ENCODE data around the gene CRHR1. TPM values are rescaled to one million over a fixed set of nuclear protein-coding genes. Genes with fewer than 3 reads are reported as not detected.

The CRHR1 gene
- polyA plus RNA-seq, 1 of the 3 experiments (the other 2 are of a cell fraction), result 0.13 TPM

GRCh38 chr17:45755050-45755449, 29.1 kb upstream of the CRHR1 start:
- H3K36me3 ChIP-seq (replicated peaks in 1 of 2; ENCODE audit: control insufficient read depth in 1 of 2, insufficient read depth in 2 of 2, low read length in 1 of 2), result no peaks in the 10 kb centered on the region
- no peaks in the 10 kb centered on the region for H3F3A ChIP-seq (replicated peaks; ENCODE audit: insufficient read depth)
- WGBS (ENCODE audit: low lambda C conversion rate), result 59% methylated on average over 8 of the region's 8 CpGs
- no peaks in the 10 kb centered on the region for H3K79me2 ChIP-seq (ENCODE audit: insufficient read depth)
- H3K4me3 ChIP-seq (ENCODE audit: low read depth in 2 of 2, low read length in 1 of 2), result no peak overlapping the region
- no peak overlapping the region for H3K27ac ChIP-seq (ENCODE audit: low read depth in 2 of 2, low read length in 1 of 2)
- H3K9me2 ChIP-seq, result no peaks in the 10 kb centered on the region
- ChIA-PET CTCF (interaction anchor here (1.8 to 2.3 kb wide), 2 partner anchors 97 to 115 kb away, joined by 4 to 7 read pairs; no protein-coding TSS in a partner anchor), POLR2A (no interaction called here)
- no peaks in the 10 kb centered on the region for H3K9me3 ChIP-seq
- H3K27me3 ChIP-seq (ENCODE audit: insufficient read depth), result no peaks in the 10 kb centered on the region; the same call in 1 of the 2 replicates
- no peak overlapping the region for H3K9ac ChIP-seq
- H4K20me1 ChIP-seq (ENCODE audit: insufficient read depth), result no peaks in the 10 kb centered on the region
- H3K4me1 ChIP-seq (ENCODE audit: control insufficient read depth in 1 of 2, insufficient read depth in 2 of 2, low read depth in 1 of 2, low read length in 1 of 2), result peaks cover 0 to 11% of the 10 kb centered on the region in 2 experiments; a peak in 1 of 4 replicates
- no peak overlapping the region for H2AFZ ChIP-seq (ENCODE audit: low read depth)
- no peak for DNase-seq
- no peak overlapping the region for H3K4me2 ChIP-seq
- no peak for TF ChIP-seq ZBTB33 (IDR thresholded peaks at IDR 0.05; ENCODE audit: borderline replicate concordance, low read depth)
- TF ChIP-seq, protein P1, sequence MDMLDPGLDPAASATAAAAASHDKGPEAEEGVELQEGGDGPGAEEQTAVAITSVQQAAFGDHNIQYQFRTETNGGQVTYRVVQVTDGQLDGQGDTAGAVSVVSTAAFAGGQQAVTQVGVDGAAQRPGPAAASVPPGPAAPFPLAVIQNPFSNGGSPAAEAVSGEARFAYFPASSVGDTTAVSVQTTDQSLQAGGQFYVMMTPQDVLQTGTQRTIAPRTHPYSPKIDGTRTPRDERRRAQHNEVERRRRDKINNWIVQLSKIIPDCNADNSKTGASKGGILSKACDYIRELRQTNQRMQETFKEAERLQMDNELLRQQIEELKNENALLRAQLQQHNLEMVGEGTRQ (IDR thresholded peaks at IDR 0.05; ENCODE audit: borderline replicate concordance, low read depth, low read length), result no peak
- TF ChIP-seq YY1 (IDR thresholded peaks at IDR 0.05; ENCODE audit: low read depth), result no peak
- no peak for TF ChIP-seq MXI1 (IDR thresholded peaks at IDR 0.05; ENCODE audit: low read depth, low read length)
- no peak for TF ChIP-seq GABPA (IDR thresholded peaks at IDR 0.05; ENCODE audit: low read depth)
- no peak for TF ChIP-seq JUND (IDR thresholded peaks at IDR 0.05)
- TF ChIP-seq, protein P2, sequence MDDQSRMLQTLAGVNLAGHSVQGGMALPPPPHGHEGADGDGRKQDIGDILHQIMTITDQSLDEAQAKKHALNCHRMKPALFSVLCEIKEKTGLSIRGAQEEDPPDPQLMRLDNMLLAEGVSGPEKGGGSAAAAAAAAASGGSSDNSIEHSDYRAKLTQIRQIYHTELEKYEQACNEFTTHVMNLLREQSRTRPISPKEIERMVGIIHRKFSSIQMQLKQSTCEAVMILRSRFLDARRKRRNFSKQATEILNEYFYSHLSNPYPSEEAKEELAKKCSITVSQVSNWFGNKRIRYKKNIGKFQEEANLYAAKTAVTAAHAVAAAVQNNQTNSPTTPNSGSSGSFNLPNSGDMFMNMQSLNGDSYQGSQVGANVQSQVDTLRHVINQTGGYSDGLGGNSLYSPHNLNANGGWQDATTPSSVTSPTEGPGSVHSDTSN (IDR thresholded peaks at IDR 0.05), result no peak
- TF ChIP-seq RXRA (IDR thresholded peaks at IDR 0.05; ENCODE audit: borderline replicate concordance, low read depth), result no peak
- no peak for TF ChIP-seq ELF1 (IDR thresholded peaks at IDR 0.05)

GRCh38 chr17:45756266-45756991, 27.7 kb upstream of the CRHR1 start:
- Histone ChIP-seq H3K79me2 (ENCODE audit: insufficient read depth) (no peaks in the 10 kb centered on the region), H2AFZ (ENCODE audit: low read depth) (no peak overlapping the region), H3K4me2 (no peak overlapping the region), H3K9me2 (no peaks in the 10 kb centered on the region), H4K20me1 (ENCODE audit: insufficient read depth) (no peaks in the 10 kb centered on the region), H3K36me3 (replicated peaks in 1 of 2; ENCODE audit: control insufficient read depth in 1 of 2, insufficient read depth in 2 of 2, low read length in 1 of 2) (no peaks in the 10 kb centered on the region), H3K27ac (ENCODE audit: low read depth in 2 of 2, low read length in 1 of 2) (no peak overlapping the region), H3K27me3 (ENCODE audit: insufficient read depth) (no peaks in the 10 kb centered on the region; the same call in 1 of the 2 replicates), H3K9me3 (no peaks in the 10 kb centered on the region), H3F3A (replicated peaks; ENCODE audit: insufficient read depth) (no peaks in the 10 kb centered on the region), H3K4me3 (ENCODE audit: low read depth in 2 of 2, low read length in 1 of 2) (no peak overlapping the region), H3K4me1 (ENCODE audit: control insufficient read depth in 1 of 2, insufficient read depth in 2 of 2, low read depth in 1 of 2, low read length in 1 of 2) (peaks cover 0 to 11% of the 10 kb centered on the region in 2 experiments; a peak in 1 of 4 replicates), H3K9ac (no peak overlapping the region)
- TF ChIP-seq GABPA (IDR thresholded peaks at IDR 0.05; ENCODE audit: low read depth) (no peak), EZH2phosphoT487 (IDR thresholded peaks at IDR 0.05; ENCODE audit: borderline replicate concordance, low read depth) (no peak), ZBTB33 (IDR thresholded peaks at IDR 0.05; ENCODE audit: borderline replicate concordance, low read depth) (no peak)
- ChIA-PET CTCF (interaction anchor here (0.8 to 3.0 kb wide), 9 partner anchors 10 to 116 kb away, joined by 3 to 15 read pairs (median 3); no protein-coding TSS in a partner anchor), POLR2A (no interaction called here)
- WGBS (ENCODE audit: low lambda C conversion rate), result 65% methylated on average over 12 of the region's 12 CpGs
- DNase-seq, result no peak

Data from SK-N-SH (cell line).